ENCODE measurements around the gene PYGO1.
"Not testable (repeated sequence)": the region's sequence is repeated elsewhere in the genome, so short reads cannot be mapped to it uniquely, and the experiment has no call there.

PYGO1 gene

GRCh38 chr15:55573224-55573623, 14.9 kb downstream of the PYGO1 start:
- no peak for DNase-seq (ENCODE audit: low read depth in 1 of 2, low spot score in 1 of 2)

GRCh38 chr15:55564347-55565145, 23.6 kb downstream of the PYGO1 start:
- DNase-seq (ENCODE audit: low read depth in 1 of 2, low spot score in 1 of 2) = no peak

GRCh38 chr15:55562601-55563000, 25.5 kb downstream of the PYGO1 start:
- DNase-seq (ENCODE audit: low read depth in 1 of 2, low spot score in 1 of 2) = no peak

- DNase-seq (ENCODE audit: low read depth in 1 of 2, low spot score in 1 of 2) = no peak
Measured at GRCh38 chr15:55555089-55555488, 33.1 kb downstream of the PYGO1 start.

- no peak for DNase-seq (ENCODE audit: low read depth in 1 of 2, low spot score in 1 of 2)
Measured at GRCh38 chr15:55552926-55553325, 35.2 kb downstream of the PYGO1 start.

- DNase-seq (ENCODE audit: low read depth in 1 of 2, low spot score in 1 of 2) = no peak
Measured at GRCh38 chr15:55552451-55552850, 35.7 kb downstream of the PYGO1 start.

- DNase-seq (ENCODE audit: low read depth in 1 of 2, low spot score in 1 of 2) = no peak
Measured at GRCh38 chr15:55549305-55549704, 38.8 kb downstream of the PYGO1 start.

GRCh38 chr15:55546718-55547117, 41.4 kb downstream of the PYGO1 start:
- DNase-seq (ENCODE audit: low read depth in 1 of 2, low spot score in 1 of 2) = no peak

- DNase-seq (ENCODE audit: low read depth in 1 of 2, low spot score in 1 of 2) = no peak
Measured at GRCh38 chr15:55535436-55535835, 52.7 kb downstream of the PYGO1 start.

- no peak for DNase-seq (ENCODE audit: low read depth in 1 of 2, low spot score in 1 of 2)
Measured at GRCh38 chr15:55532944-55533343, 55.2 kb downstream of the PYGO1 start.

GRCh38 chr15:55530861-55531313, 57.3 kb downstream of the PYGO1 start:
- DNase-seq (ENCODE audit: low read depth in 1 of 2, low spot score in 1 of 2) = no peak

- DNase-seq (ENCODE audit: low read depth in 1 of 2, low spot score in 1 of 2) = no peak
Measured at GRCh38 chr15:55528812-55529211, 59.3 kb downstream of the PYGO1 start.

GRCh38 chr15:55527150-55527549, 61.0 kb downstream of the PYGO1 start:
- DNase-seq (ENCODE audit: low read depth in 1 of 2, low spot score in 1 of 2) = no peak

GRCh38 chr15:55526559-55527036, 61.5 kb downstream of the PYGO1 start:
- DNase-seq (ENCODE audit: low read depth in 1 of 2, low spot score in 1 of 2) = no peak

- DNase-seq (ENCODE audit: low read depth in 1 of 2, low spot score in 1 of 2) = no peak
Measured at GRCh38 chr15:55522742-55523450, 65.2 kb downstream of the PYGO1 start.

GRCh38 chr15:55518641-55519040, 69.5 kb downstream of the PYGO1 start:
- no peak for DNase-seq (ENCODE audit: low read depth in 1 of 2, low spot score in 1 of 2)

GRCh38 chr15:55518009-55518408, 70.1 kb downstream of the PYGO1 start:
- DNase-seq (ENCODE audit: low read depth in 1 of 2, low spot score in 1 of 2) = no peak

GRCh38 chr15:55515991-55516776, 72.0 kb downstream of the PYGO1 start:
- DNase-seq (ENCODE audit: low read depth in 1 of 2, low spot score in 1 of 2) = no peak

- no peak for DNase-seq (ENCODE audit: low read depth in 1 of 2, low spot score in 1 of 2)
Measured at GRCh38 chr15:55515491-55515890, 72.7 kb downstream of the PYGO1 start.

GRCh38 chr15:55514414-55514850, 73.7 kb downstream of the PYGO1 start:
- DNase-seq (ENCODE audit: low read depth in 1 of 2, low spot score in 1 of 2) = no peak

GRCh38 chr15:55513621-55514413, 74.3 kb downstream of the PYGO1 start:
- DNase-seq (ENCODE audit: low read depth in 1 of 2, low spot score in 1 of 2) = not testable (repeated sequence)
